ENCODE results near the gene ATP6V1B1. TPM values are rescaled to one million over a fixed set of nuclear protein-coding genes. Genes with fewer than 3 reads are reported as not detected.

Gene ATP6V1B1
- total RNA-seq, 1 experiment from 2014 or later: 7.8 TPM

GRCh38 chr2:70966681-70967080 lies 31.0 kb downstream of the ATP6V1B1 start:
- H3F3A ChIP-seq (ENCODE audit: insufficient read depth, low read depth): no peaks in the 10 kb centered on the region
- no peak for TF ChIP-seq EZH2 (IDR thresholded peaks at IDR 0.05; ENCODE audit: low read depth)
- TF ChIP-seq, protein P1, sequence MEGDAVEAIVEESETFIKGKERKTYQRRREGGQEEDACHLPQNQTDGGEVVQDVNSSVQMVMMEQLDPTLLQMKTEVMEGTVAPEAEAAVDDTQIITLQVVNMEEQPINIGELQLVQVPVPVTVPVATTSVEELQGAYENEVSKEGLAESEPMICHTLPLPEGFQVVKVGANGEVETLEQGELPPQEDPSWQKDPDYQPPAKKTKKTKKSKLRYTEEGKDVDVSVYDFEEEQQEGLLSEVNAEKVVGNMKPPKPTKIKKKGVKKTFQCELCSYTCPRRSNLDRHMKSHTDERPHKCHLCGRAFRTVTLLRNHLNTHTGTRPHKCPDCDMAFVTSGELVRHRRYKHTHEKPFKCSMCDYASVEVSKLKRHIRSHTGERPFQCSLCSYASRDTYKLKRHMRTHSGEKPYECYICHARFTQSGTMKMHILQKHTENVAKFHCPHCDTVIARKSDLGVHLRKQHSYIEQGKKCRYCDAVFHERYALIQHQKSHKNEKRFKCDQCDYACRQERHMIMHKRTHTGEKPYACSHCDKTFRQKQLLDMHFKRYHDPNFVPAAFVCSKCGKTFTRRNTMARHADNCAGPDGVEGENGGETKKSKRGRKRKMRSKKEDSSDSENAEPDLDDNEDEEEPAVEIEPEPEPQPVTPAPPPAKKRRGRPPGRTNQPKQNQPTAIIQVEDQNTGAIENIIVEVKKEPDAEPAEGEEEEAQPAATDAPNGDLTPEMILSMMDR (conservative IDR thresholded peaks at IDR 0.05): no peak
- H3K4me1 ChIP-seq (replicated peaks; ENCODE audit: insufficient read depth): no peaks in the 10 kb centered on the region
- H3K4me3 ChIP-seq: no peak overlapping the region
- H3K4me2 ChIP-seq: no peak overlapping the region
- intact Hi-C loops (cut with micrococcal nuclease; ENCODE audit: unreplicated experiment): no loop called here
- H3K79me2 ChIP-seq (ENCODE audit: low read depth): no peaks in the 10 kb centered on the region
- no peak overlapping the region for H3K27ac ChIP-seq
- H4K20me1 ChIP-seq (ENCODE audit: insufficient read depth): no peaks in the 10 kb centered on the region
- DNase-seq: no peak
- no peaks in the 10 kb centered on the region for H3K9me3 ChIP-seq (ENCODE audit: insufficient read depth, low read depth)
- H3K9me2 ChIP-seq (ENCODE audit: insufficient read depth): no peaks in the 10 kb centered on the region
- no peak overlapping the region for H2AFZ ChIP-seq
- CTCF ChIA-PET: interaction anchor here (0.6 kb wide), 2 partner anchors 19 to 579 kb away, joined by 3 to 7 read pairs; no protein-coding TSS in a partner anchor
- no peaks in the 10 kb centered on the region for H3K27me3 ChIP-seq (ENCODE audit: insufficient read depth, low read depth)
- no peaks in the 10 kb centered on the region for H3K36me3 ChIP-seq (ENCODE audit: low read depth)
- no TSS peak for BruUV-seq (replicated peaks)
- POLR2A ChIA-PET (ENCODE audit: unreplicated experiment): interaction anchor here (0.6 to 1.0 kb wide), 2 partner anchors 91 to 414 kb away, joined by 6 to 7 read pairs; no protein-coding TSS in a partner anchor

GRCh38 chr2:70967189-70967588 lies 31.5 kb downstream of the ATP6V1B1 start:
- H3K9me2 ChIP-seq (ENCODE audit: insufficient read depth): no peaks in the 10 kb centered on the region
- intact Hi-C loops (cut with micrococcal nuclease; ENCODE audit: unreplicated experiment): no loop called here
- TF ChIP-seq, protein P1 (conservative IDR thresholded peaks at IDR 0.05): no peak
- no peak for TF ChIP-seq EZH2 (IDR thresholded peaks at IDR 0.05; ENCODE audit: low read depth)
- no peaks in the 10 kb centered on the region for H3K36me3 ChIP-seq (ENCODE audit: low read depth)
- H3K4me1 ChIP-seq (replicated peaks; ENCODE audit: insufficient read depth): no peaks in the 10 kb centered on the region
- no peaks in the 10 kb centered on the region for H4K20me1 ChIP-seq (ENCODE audit: insufficient read depth)
- no peaks in the 10 kb centered on the region for H3F3A ChIP-seq (ENCODE audit: insufficient read depth, low read depth)
- no peak for DNase-seq
- no peak overlapping the region for H3K4me2 ChIP-seq
- H3K27me3 ChIP-seq (ENCODE audit: insufficient read depth, low read depth): no peaks in the 10 kb centered on the region
- no peak overlapping the region for H3K4me3 ChIP-seq
- ChIA-PET POLR2A (ENCODE audit: unreplicated experiment) (interaction anchor here (0.6 kb wide), 1 partner anchor 91 kb away, joined by 6 read pairs; no protein-coding TSS in a partner anchor), CTCF (no interaction called here)
- no peaks in the 10 kb centered on the region for H3K9me3 ChIP-seq (ENCODE audit: insufficient read depth, low read depth)
- BruUV-seq (replicated peaks): no TSS peak
- no peak overlapping the region for H3K27ac ChIP-seq
- H2AFZ ChIP-seq: no peak overlapping the region
- no peaks in the 10 kb centered on the region for H3K79me2 ChIP-seq (ENCODE audit: low read depth)

DNA sequence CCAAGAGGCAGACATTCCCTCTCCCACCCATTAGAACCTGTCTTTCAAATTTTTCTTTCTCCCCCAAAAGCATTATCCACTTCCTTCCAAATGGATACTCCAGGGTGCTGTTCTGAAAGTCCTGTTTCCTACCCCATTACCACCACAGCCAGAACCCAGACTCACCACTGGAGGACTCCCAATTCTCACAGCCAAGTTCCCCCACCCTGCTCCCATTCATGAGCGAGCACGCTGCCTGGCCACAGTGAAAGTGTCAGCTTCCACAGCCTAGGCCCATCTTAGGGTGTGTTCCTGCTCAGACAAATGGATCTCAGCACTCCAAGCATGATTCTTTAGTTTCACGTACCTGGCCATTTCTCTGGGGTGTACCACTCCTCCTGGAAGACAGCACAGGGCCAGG lies 38.9 kb downstream of the ATP6V1B1 start:
- CTCF ChIA-PET: no interaction called here

More for the DNA sequence above, 38.9 kb downstream of the ATP6V1B1 start:
- intact Hi-C loops (cut with micrococcal nuclease; ENCODE audit: unreplicated experiment): loop anchor here (10.0 kb wide), 1 partner anchor 320 kb away; no protein-coding TSS in a partner anchor
- Histone ChIP-seq H3K4me2 (no peak overlapping the region), H3K9me3 (ENCODE audit: insufficient read depth, low read depth) (no peaks in the 10 kb centered on the region), H3K27ac (no peak overlapping the region), H3K27me3 (ENCODE audit: insufficient read depth, low read depth) (no peaks in the 10 kb centered on the region), H3K4me3 (no peak overlapping the region), H3F3A (ENCODE audit: insufficient read depth, low read depth) (peaks cover 6% of the 10 kb centered on the region; the same call in 1 of the 2 replicates), H2AFZ (no peak overlapping the region), H3K9me2 (ENCODE audit: insufficient read depth) (no peaks in the 10 kb centered on the region), H4K20me1 (ENCODE audit: insufficient read depth) (no peaks in the 10 kb centered on the region), H3K4me1 (replicated peaks; ENCODE audit: insufficient read depth) (peaks cover 17% of the 10 kb centered on the region), H3K36me3 (ENCODE audit: low read depth) (no peaks in the 10 kb centered on the region), H3K79me2 (ENCODE audit: low read depth) (no peaks in the 10 kb centered on the region)
- POLR2A ChIA-PET (ENCODE audit: unreplicated experiment): interaction anchor here (0.7 kb wide), 1 partner anchor 108 kb away, joined by 3 read pairs; no protein-coding TSS in a partner anchor
- TF ChIP-seq, protein P1 (conservative IDR thresholded peaks at IDR 0.05): no peak
- TF ChIP-seq EZH2 (IDR thresholded peaks at IDR 0.05; ENCODE audit: low read depth): no peak
- BruUV-seq (replicated peaks): no TSS peak
- DNase-seq: no peak
